Pons (tissue), 1 donor: ENCODE measurements around the gene GP1BA.
"Not testable (repeated sequence)": the region's sequence is repeated elsewhere in the genome, so short reads cannot be mapped to it uniquely, and the experiment has no call there.

ENCODE experiments used
- DNase-seq: peaks from one replicate; pipeline ENCODE4 v3.0.0-alpha.2; 2016; ENCODE audit warnings: low spot score

GP1BA gene

GRCh38 chr17:4901648-4902344 lies 30.3 kb upstream of the GP1BA start:
- DNase-seq, result peak; percentile 47

GRCh38 chr17:4902540-4902939 lies 29.5 kb upstream of the GP1BA start:
- no peak for DNase-seq

GRCh38 chr17:4903051-4903818 lies 28.8 kb upstream of the GP1BA start, which contains the start of gene CHRNE:
TSS of gene CHRNE (minus strand) at chr17:4903098. CDS start at chr17:4903063, 35 bp downstream.
- DNase-seq, result peak; percentile 85

GRCh38 chr17:4906642-4907041 lies 25.4 kb upstream of the GP1BA start:
- not testable (repeated sequence) for DNase-seq

GRCh38 chr17:4908301-4908700 lies 23.8 kb upstream of the GP1BA start:
- no peak for DNase-seq

GRCh38 chr17:4908711-4909496 lies 23.2 kb upstream of the GP1BA start:
- peak; percentile 90 for DNase-seq

- no peak for DNase-seq
These were observed 18.1 kb upstream of the GP1BA start for GRCh38 chr17:4913994-4914393.

GRCh38 chr17:4914551-4914950 lies 17.5 kb upstream of the GP1BA start:
- not testable (repeated sequence) for DNase-seq

GRCh38 chr17:4919511-4920047 lies 12.5 kb upstream of the GP1BA start:
- no peak for DNase-seq

GRCh38 chr17:4920351-4921048 lies 11.6 kb upstream of the GP1BA start:
- DNase-seq, result no peak

- DNase-seq, result no peak
These were observed 10.8 kb upstream of the GP1BA start for GRCh38 chr17:4921320-4921719.

- not testable (repeated sequence) for DNase-seq
These were observed 5.3 kb upstream of the GP1BA start for GRCh38 chr17:4926577-4927335.

- no peak for DNase-seq
These were observed 3.2 kb upstream of the GP1BA start for GRCh38 chr17:4928881-4929280.

- DNase-seq, result no peak
These were observed 679 bp downstream of the GP1BA start for GRCh38 chr17:4932756-4933155.

GRCh38 chr17:4933646-4934045 lies 1.6 kb downstream of the GP1BA start:
- DNase-seq, result no peak

- DNase-seq, result no peak
These were observed 2.3 kb downstream of the GP1BA start for GRCh38 chr17:4934173-4934979.

GRCh38 chr17:4935650-4936049 lies 3.6 kb downstream of the GP1BA start:
- no peak for DNase-seq

GRCh38 chr17:4936436-4936835 lies 4.4 kb downstream of the GP1BA start:
- DNase-seq, result no peak

GRCh38 chr17:4937553-4937952 lies 5.5 kb downstream of the GP1BA start:
- no peak for DNase-seq

- no peak for DNase-seq
These were observed 6.0 kb downstream of the GP1BA start for GRCh38 chr17:4938069-4938491.
